WTC11 (cell line): ENCODE measurements around the gene CD9. TPM values are rescaled to one million over a fixed set of nuclear protein-coding genes. Genes with fewer than 3 reads are reported as not detected.

Experiments used
- ATAC-seq: fragments of 200-7000 bp; cut with Tn5 transposase; 2 replicates; pipeline ENCODE4 v1.10.0; 2021; ENCODE audit warnings: mild to moderate bottlenecking, moderate library complexity
- CTCF ChIA-PET: fragments of 300-600 bp; sonication (Branson Sonifier 250); formaldehyde crosslinking; loops from one replicate; lab custom pipeline; 2021; ENCODE audit warnings: antibody characterized with exemption; lab: Charles Lee
- POLR2A ChIA-PET: fragments of 350-600 bp; sonication (Branson Sonifier 250); formaldehyde crosslinking; loops from one replicate; lab custom pipeline; 2021; ENCODE audit warnings: antibody characterized with exemption; lab: Charles Lee
- DNase-seq: peaks from one replicate; pipeline ENCODE4 v3.0.0; 2021; ENCODE audit warnings: low spot score
- H3K27ac Mint-ChIP-seq: 2 replicates; pipeline ENCODE4 v1.8.0; 2021; ENCODE audit warnings: mixed read lengths
- H3K27me3 Mint-ChIP-seq: 2 replicates; pipeline ENCODE4 v1.8.0; 2021; ENCODE audit warnings: low read depth, mild to moderate bottlenecking, moderate library complexity, mixed read lengths
- H3K36me3 Mint-ChIP-seq: 2 replicates; pipeline ENCODE4 v1.8.0; 2021; ENCODE audit warnings: mixed read lengths
- H3K4me1 Mint-ChIP-seq: 2 replicates; pipeline ENCODE4 v1.8.0; 2022; ENCODE audit warnings: mixed read lengths
- H3K4me3 Mint-ChIP-seq: 2 replicates; pipeline ENCODE4 v1.8.0; 2021; ENCODE audit warnings: mild to moderate bottlenecking, moderate library complexity, mixed read lengths
- H3K9me3 Mint-ChIP-seq: 2 replicates; pipeline ENCODE4 v1.8.0; 2021; ENCODE audit warnings: mixed read lengths
- ATF3 ChIP-seq: sonication (generic); formaldehyde crosslinking; conservative IDR thresholded peaks from 2 replicates; pipeline ENCODE4 v1.8.1; 2022; ENCODE audit warnings: mild to moderate bottlenecking, missing genetic modification reagents
- E2F1 ChIP-seq: sonication (generic); formaldehyde crosslinking; IDR thresholded peaks from 2 replicates; pipeline ENCODE4 v1.8.0; 2022; ENCODE audit warnings: mild to moderate bottlenecking, missing genetic modification reagents
- ESRRA ChIP-seq: sonication (generic); formaldehyde crosslinking; IDR thresholded peaks from 2 replicates; pipeline ENCODE4 v1.8.1; 2022; ENCODE audit warnings: mild to moderate bottlenecking, missing genetic modification reagents, borderline replicate concordance
- ETV6 ChIP-seq: sonication (generic); formaldehyde crosslinking; IDR thresholded peaks from 2 replicates; pipeline ENCODE4 v1.8.1; 2022; ENCODE audit warnings: mild to moderate bottlenecking, missing genetic modification reagents
- GABPB1 ChIP-seq: sonication (generic); formaldehyde crosslinking; IDR thresholded peaks from 2 replicates; pipeline ENCODE4 v1.8.1; 2023; ENCODE audit warnings: mild to moderate bottlenecking, missing genetic modification reagents
- JUN ChIP-seq: sonication (generic); formaldehyde crosslinking; IDR thresholded peaks from 2 replicates; pipeline ENCODE4 v1.8.0; 2023; ENCODE audit warnings: mild to moderate bottlenecking, missing genetic modification reagents
- NR1H2 ChIP-seq: sonication (generic); formaldehyde crosslinking; IDR thresholded peaks from 2 replicates; pipeline ENCODE4 v1.9.0; 2021; ENCODE audit warnings: mild to moderate bottlenecking, moderate library complexity, missing genetic modification reagents
- SOX15 ChIP-seq: fragments of 250-450 bp; sonication (Bioruptor Pico); IDR thresholded peaks from 2 replicates; pipeline ENCODE4 v1.9.0; 2021; ENCODE audit warnings: mild to moderate bottlenecking
- ZBTB21 ChIP-seq: sonication (generic); formaldehyde crosslinking; IDR thresholded peaks from 2 replicates; pipeline ENCODE4 v1.8.1; 2023; ENCODE audit warnings: mild to moderate bottlenecking, missing genetic modification reagents, borderline replicate concordance
- ZMAT4 ChIP-seq: fragments of 250-450 bp; sonication (Bioruptor Pico); IDR thresholded peaks from 2 replicates; pipeline ENCODE4 v1.9.0; 2021; ENCODE audit warnings: mild to moderate bottlenecking
- ZNF396 ChIP-seq: fragments of 250-450 bp; sonication (Bioruptor Pico); IDR thresholded peaks from 2 replicates; pipeline ENCODE4 v1.8.0; 2021; ENCODE audit warnings: mild to moderate bottlenecking, moderate library complexity, borderline replicate concordance
- ZNF532 ChIP-seq: fragments of 250-450 bp; sonication (Bioruptor Pico); IDR thresholded peaks from 2 replicates; pipeline ENCODE4 v1.9.0; 2021; ENCODE audit warnings: mild to moderate bottlenecking, borderline replicate concordance
- total RNA-seq: library from RNA; stranded (reverse); gene quantifications from 3 replicates; pipeline ENCODE4 v1.2.3, GENCODE V29; 2021
- TF ChIP-seq, protein P1 (sequence below): sonication (generic); formaldehyde crosslinking; IDR thresholded peaks from 2 replicates; pipeline ENCODE4 v1.8.1; 2023; ENCODE audit warnings: mild to moderate bottlenecking, missing genetic modification reagents
- TF ChIP-seq, protein P2 (sequence below): sonication (generic); formaldehyde crosslinking; IDR thresholded peaks from 2 replicates; pipeline ENCODE4 v1.8.1; 2023; ENCODE audit warnings: mild to moderate bottlenecking, missing genetic modification reagents, borderline replicate concordance

CD9 gene
- total RNA-seq, 1 experiment from 2014 or later: 260 TPM

- TF ChIP-seq ZMAT4 (no peak), E2F1 (CRISPR knock-in tag) (no peak), ESRRA (CRISPR knock-in tag) (no peak), NR1H2 (no peak), ZNF532 (CRISPR knock-in tag) (no peak), GABPB1 (CRISPR knock-in tag) (no peak), ATF3 (no peak), ZBTB21 (CRISPR knock-in tag) (no peak), JUN (no peak), ZNF396 (CRISPR knock-in tag) (no peak)
- TF ChIP-seq, protein P1, sequence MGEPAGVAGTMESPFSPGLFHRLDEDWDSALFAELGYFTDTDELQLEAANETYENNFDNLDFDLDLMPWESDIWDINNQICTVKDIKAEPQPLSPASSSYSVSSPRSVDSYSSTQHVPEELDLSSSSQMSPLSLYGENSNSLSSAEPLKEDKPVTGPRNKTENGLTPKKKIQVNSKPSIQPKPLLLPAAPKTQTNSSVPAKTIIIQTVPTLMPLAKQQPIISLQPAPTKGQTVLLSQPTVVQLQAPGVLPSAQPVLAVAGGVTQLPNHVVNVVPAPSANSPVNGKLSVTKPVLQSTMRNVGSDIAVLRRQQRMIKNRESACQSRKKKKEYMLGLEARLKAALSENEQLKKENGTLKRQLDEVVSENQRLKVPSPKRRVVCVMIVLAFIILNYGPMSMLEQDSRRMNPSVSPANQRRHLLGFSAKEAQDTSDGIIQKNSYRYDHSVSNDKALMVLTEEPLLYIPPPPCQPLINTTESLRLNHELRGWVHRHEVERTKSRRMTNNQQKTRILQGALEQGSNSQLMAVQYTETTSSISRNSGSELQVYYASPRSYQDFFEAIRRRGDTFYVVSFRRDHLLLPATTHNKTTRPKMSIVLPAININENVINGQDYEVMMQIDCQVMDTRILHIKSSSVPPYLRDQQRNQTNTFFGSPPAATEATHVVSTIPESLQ (CRISPR knock-in tag): no peak
- TF ChIP-seq, protein P2, sequence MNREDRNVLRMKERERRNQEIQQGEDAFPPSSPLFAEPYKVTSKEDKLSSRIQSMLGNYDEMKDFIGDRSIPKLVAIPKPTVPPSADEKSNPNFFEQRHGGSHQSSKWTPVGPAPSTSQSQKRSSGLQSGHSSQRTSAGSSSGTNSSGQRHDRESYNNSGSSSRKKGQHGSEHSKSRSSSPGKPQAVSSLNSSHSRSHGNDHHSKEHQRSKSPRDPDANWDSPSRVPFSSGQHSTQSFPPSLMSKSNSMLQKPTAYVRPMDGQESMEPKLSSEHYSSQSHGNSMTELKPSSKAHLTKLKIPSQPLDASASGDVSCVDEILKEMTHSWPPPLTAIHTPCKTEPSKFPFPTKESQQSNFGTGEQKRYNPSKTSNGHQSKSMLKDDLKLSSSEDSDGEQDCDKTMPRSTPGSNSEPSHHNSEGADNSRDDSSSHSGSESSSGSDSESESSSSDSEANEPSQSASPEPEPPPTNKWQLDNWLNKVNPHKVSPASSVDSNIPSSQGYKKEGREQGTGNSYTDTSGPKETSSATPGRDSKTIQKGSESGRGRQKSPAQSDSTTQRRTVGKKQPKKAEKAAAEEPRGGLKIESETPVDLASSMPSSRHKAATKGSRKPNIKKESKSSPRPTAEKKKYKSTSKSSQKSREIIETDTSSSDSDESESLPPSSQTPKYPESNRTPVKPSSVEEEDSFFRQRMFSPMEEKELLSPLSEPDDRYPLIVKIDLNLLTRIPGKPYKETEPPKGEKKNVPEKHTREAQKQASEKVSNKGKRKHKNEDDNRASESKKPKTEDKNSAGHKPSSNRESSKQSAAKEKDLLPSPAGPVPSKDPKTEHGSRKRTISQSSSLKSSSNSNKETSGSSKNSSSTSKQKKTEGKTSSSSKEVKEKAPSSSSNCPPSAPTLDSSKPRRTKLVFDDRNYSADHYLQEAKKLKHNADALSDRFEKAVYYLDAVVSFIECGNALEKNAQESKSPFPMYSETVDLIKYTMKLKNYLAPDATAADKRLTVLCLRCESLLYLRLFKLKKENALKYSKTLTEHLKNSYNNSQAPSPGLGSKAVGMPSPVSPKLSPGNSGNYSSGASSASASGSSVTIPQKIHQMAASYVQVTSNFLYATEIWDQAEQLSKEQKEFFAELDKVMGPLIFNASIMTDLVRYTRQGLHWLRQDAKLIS (CRISPR knock-in tag): no peak
These were observed 19.8 kb downstream of the CD9 start (continued) for GRCh38 chr12:6219980-6220379.

- H3K4me3 Mint-ChIP-seq: no peak overlapping the region
- no peak for TF ChIP-seq SOX15 (CRISPR knock-in tag)
- no peak for TF ChIP-seq ETV6
- TF ChIP-seq, all 79 proteins: peak for 0
- no peak for DNase-seq
- CTCF ChIA-PET: interaction anchor here (0.5 to 3.4 kb wide), 5 partner anchors 11 to 57 kb away, joined by 3 to 17 read pairs (median 4); no protein-coding TSS in a partner anchor
- Mint-ChIP-seq H3K4me1 (peaks cover 68% of the 10 kb centered on the region), H3K36me3 (peaks cover 55% of the 10 kb centered on the region), H3K9me3 (no peaks in the 10 kb centered on the region), H3K27me3 (no peaks in the 10 kb centered on the region), H3K27ac (peak overlapping the region; percentile 47; the same call in 1 of the 2 replicates)
- POLR2A ChIA-PET: no interaction called here
- no peak for ATAC-seq
These were observed 20.9 kb downstream of the CD9 start for GRCh38 chr12:6221146-6221545.
